Liver (tissue), 9 donors: ENCODE results near the gene SAAL1. TPM values are rescaled to one million over a fixed set of nuclear protein-coding genes. Genes with fewer than 3 reads are reported as not detected.

Experiments
- DNase-seq: peaks from one replicate; pipeline ENCODE4 v3.0.0-alpha.2; 2017; ENCODE audit warnings: low spot score
- H3K27ac ChIP-seq, 2 donors: one replicate each; pipeline ENCODE4 v1.7.0; 2013; ENCODE audit warnings: inconsistent platforms in 2 of 2, low read length in 2 of 2, control low read depth in 1 of 2, low read depth in 1 of 2, mild to moderate bottlenecking in 1 of 2
- H3K27me3 ChIP-seq, 4 donors: one replicate each; pipeline versions ENCODE4 v1.6.1 to v1.7.0; 2013; ENCODE audit warnings: low read length in 3 of 4, inconsistent platforms in 1 of 4, mild to moderate bottlenecking in 1 of 4, moderate library complexity in 1 of 4; ENCODE audit not compliant: control insufficient read depth in 4 of 4, insufficient read depth in 4 of 4
- H3K36me3 ChIP-seq, 4 donors: one replicate each; pipeline versions ENCODE4 v1.6.1 to v1.7.0; 2013; ENCODE audit warnings: low read length in 3 of 4, mild to moderate bottlenecking in 3 of 4, low read depth in 1 of 4, moderate library complexity in 1 of 4; ENCODE audit not compliant: control insufficient read depth in 4 of 4, insufficient read depth in 3 of 4
- H3K4me1 ChIP-seq, 4 donors: one replicate each; pipeline versions ENCODE4 v1.6.1 to v1.7.0; 2013; ENCODE audit warnings: low read length in 3 of 4, mild to moderate bottlenecking in 3 of 4, moderate library complexity in 1 of 4; ENCODE audit not compliant: control insufficient read depth in 4 of 4, insufficient read depth in 4 of 4
- H3K4me3 ChIP-seq, 3 donors: one replicate each; pipeline versions ENCODE4 v1.6.1 to v1.7.0; 2013; ENCODE audit warnings: low read length in 3 of 3, control low read depth in 1 of 3, low read depth in 1 of 3, mild to moderate bottlenecking in 1 of 3
- H3K9ac ChIP-seq, 2 donors: one replicate each; pipeline ENCODE4 v1.7.0; 2013; ENCODE audit warnings: low read length in 2 of 2, mild to moderate bottlenecking in 2 of 2, moderate library complexity in 2 of 2, control low read depth in 1 of 2, low read depth in 1 of 2
- H3K9me3 ChIP-seq, 4 donors: one replicate each; pipeline versions ENCODE4 v1.6.1 to v1.7.0; 2013; ENCODE audit warnings: low read length in 3 of 4; ENCODE audit not compliant: control insufficient read depth in 4 of 4
- ATF3 ChIP-seq: IDR thresholded peaks from 2 replicates; pipeline ENCODE4 v1.6.1; 2016; ENCODE audit warnings: antibody characterized with exemption
- CTCF ChIP-seq: fragments of 150-350 bp; IDR thresholded peaks from 2 replicates; pipeline ENCODE4 v1.5.1; 2017; ENCODE audit warnings: improper control_type of control experiment, low read depth, low read length; ENCODE audit not compliant: missing input control
- EGR1 ChIP-seq, 2 donors: IDR thresholded peaks; 2 replicates each; pipeline ENCODE4 v1.6.1; 2016 to 2018; ENCODE audit warnings: antibody characterized with exemption in 2 of 2, low read depth in 2 of 2
- FOXA1 ChIP-seq: IDR thresholded peaks from 2 replicates; pipeline ENCODE4 v1.6.1; 2016; ENCODE audit warnings: antibody characterized with exemption
- FOXA2 ChIP-seq: IDR thresholded peaks from 2 replicates; pipeline ENCODE4 v1.6.1; 2016; ENCODE audit warnings: antibody characterized with exemption
- GABPA ChIP-seq, 2 donors: IDR thresholded peaks in 1 of 2; conservative IDR thresholded peaks in 1 of 2; 2 replicates each; pipeline ENCODE4 v1.6.1; 2016; ENCODE audit warnings: antibody characterized with exemption in 2 of 2, mild to moderate bottlenecking in 1 of 2, moderate library complexity in 1 of 2
- HNF4A ChIP-seq, 2 donors: conservative IDR thresholded peaks; 2 replicates each; pipeline ENCODE4 v1.6.1; 2016; ENCODE audit warnings: antibody characterized with exemption in 2 of 2, mild to moderate bottlenecking in 2 of 2
- HNF4G ChIP-seq: IDR thresholded peaks from 2 replicates; pipeline ENCODE4 v1.6.1; 2016; ENCODE audit warnings: antibody characterized with exemption
- JUND ChIP-seq, 2 donors: IDR thresholded peaks; 2 replicates each; pipeline ENCODE4 v1.6.1; 2016; ENCODE audit warnings: antibody characterized with exemption in 2 of 2
- MAX ChIP-seq: IDR thresholded peaks from 2 replicates; pipeline ENCODE4 v1.6.1; 2016; ENCODE audit warnings: antibody characterized with exemption
- NR2F2 ChIP-seq: IDR thresholded peaks from 2 replicates; pipeline ENCODE4 v1.6.1; 2016; ENCODE audit warnings: antibody characterized with exemption
- RAD21 ChIP-seq, 2 donors: IDR thresholded peaks; 2 replicates each; pipeline ENCODE4 v1.6.1; 2016; ENCODE audit warnings: antibody characterized with exemption in 2 of 2, mild to moderate bottlenecking in 2 of 2
- RXRA ChIP-seq, 2 donors: IDR thresholded peaks; 2 replicates each; pipeline ENCODE4 v1.6.1; 2017 to 2018; ENCODE audit warnings: antibody characterized with exemption in 2 of 2, mild to moderate bottlenecking in 1 of 2
- SP1 ChIP-seq: IDR thresholded peaks from 2 replicates; pipeline ENCODE4 v1.6.1; 2018; ENCODE audit warnings: antibody characterized with exemption, mild to moderate bottlenecking
- TAF1 ChIP-seq: conservative IDR thresholded peaks from 2 replicates; pipeline ENCODE4 v1.6.1; 2016; ENCODE audit warnings: antibody characterized with exemption, mild to moderate bottlenecking
- YY1 ChIP-seq: IDR thresholded peaks from 2 replicates; pipeline ENCODE4 v1.6.1; 2016; ENCODE audit warnings: antibody characterized with exemption, mild to moderate bottlenecking
- ZBTB33 ChIP-seq: IDR thresholded peaks from 2 replicates; pipeline ENCODE4 v1.6.1; 2016; ENCODE audit warnings: antibody characterized with exemption
- WGBS: extraction: QIAGEN DNeasy Blood & Tissue Kit; methylation state at CpG from one replicate; pipeline ENCODE4 v1.1.7; 2013; 5-methylcytosine and 5-hydroxymethylcytosine counted together
- polyA plus RNA-seq, 2 donors: library from polyadenylated mRNA; stranded (reverse) in 1 of 2; unstranded in 1 of 2; fragments of 200-250 nt in 1 of 2; fragments of >200 nt in 1 of 2; fragmentation: Nextera tagmentation in 1 of 2; extraction: Ambion mirVana in 1 of 2; gene quantifications; one replicate each; pipeline versions ENCODE4 v1.2.1 to v1.2.3, GENCODE V29; 2013 to 2015
- total RNA-seq, 2 donors: library from RNA; depleted of rRNA; stranded (reverse); fragments of >200 nt; gene quantifications; one replicate each; pipeline ENCODE4 v1.2.3, GENCODE V29; 2014
- donor health status: healthy.
- donor health status: healthy.
- donor health status: healthy.
- donor health status: healthy.
- donor health status: healthy.

The SAAL1 gene
- total and polyA plus RNA-seq, 4 donors = 3.6 to 10.6 (median 5.0) TPM

GRCh38 chr11:18063125-18063524, 42.8 kb downstream of the SAAL1 start:
- TF ChIP-seq NR2F2 (no peak), HNF4G (no peak), ATF3 (no peak), JUND (IDR thresholded peaks at IDR 0.05) (no peak), GABPA (IDR thresholded peaks at IDR 0.05 in 1 of 2, conservative IDR thresholded peaks at IDR 0.05 in 1 of 2) (no peak), FOXA1 (no peak), SP1 (no peak), ZBTB33 (no peak), EGR1 (IDR thresholded peaks at IDR 0.05; ENCODE audit: low read depth in 2 of 2) (no peak), CTCF (no peak), YY1 (no peak)
- DNase-seq = no peak

GRCh38 chr11:18061351-18061750, 44.5 kb downstream of the SAAL1 start:
- H3K27ac ChIP-seq = no peak overlapping the region
- 62% methylated on average over 2 of the region's 2 CpGs for WGBS

More at GRCh38 chr11:18063125-18063524, 42.8 kb downstream of the SAAL1 start:
- no peak overlapping the region for H3K27ac ChIP-seq
- no peaks in the 10 kb centered on the region for H3K36me3 ChIP-seq
- H3K9ac ChIP-seq = no peak overlapping the region
- WGBS = 72% methylated on average over 5 of the region's 5 CpGs
- H3K4me3 ChIP-seq = no peak overlapping the region
- no peaks in the 10 kb centered on the region for H3K27me3 ChIP-seq
- H3K9me3 ChIP-seq = no peaks in the 10 kb centered on the region
- peaks cover 6 to 24% (median 20%) of the 10 kb centered on the region in 4 donors for H3K4me1 ChIP-seq

More at GRCh38 chr11:18061351-18061750, 44.5 kb downstream of the SAAL1 start:
- TF ChIP-seq MAX (no peak), RAD21 (IDR thresholded peaks at IDR 0.05) (no peak), FOXA1 (no peak), HNF4G (peak; percentile 34), RXRA (IDR thresholded peaks at IDR 0.05) (peak; percentile 13 to 70), FOXA2 (no peak), HNF4A (conservative IDR thresholded peaks at IDR 0.05) (peak; percentile 31 to 83), ZBTB33 (no peak), EGR1 (IDR thresholded peaks at IDR 0.05; ENCODE audit: low read depth in 2 of 2) (no peak), SP1 (peak; percentile 32), YY1 (no peak), JUND (IDR thresholded peaks at IDR 0.05) (no peak), TAF1 (no peak)
- H3K4me1 ChIP-seq = peaks cover 6 to 24% (median 20%) of the 10 kb centered on the region in 4 donors
- H3K36me3 ChIP-seq = no peaks in the 10 kb centered on the region
- H3K4me3 ChIP-seq = no peak overlapping the region
- H3K27me3 ChIP-seq = no peaks in the 10 kb centered on the region
- H3K9me3 ChIP-seq = no peaks in the 10 kb centered on the region
- no peak for DNase-seq
- H3K9ac ChIP-seq = no peak overlapping the region
